ENCODE data around the gene SCD5.

DNA sequence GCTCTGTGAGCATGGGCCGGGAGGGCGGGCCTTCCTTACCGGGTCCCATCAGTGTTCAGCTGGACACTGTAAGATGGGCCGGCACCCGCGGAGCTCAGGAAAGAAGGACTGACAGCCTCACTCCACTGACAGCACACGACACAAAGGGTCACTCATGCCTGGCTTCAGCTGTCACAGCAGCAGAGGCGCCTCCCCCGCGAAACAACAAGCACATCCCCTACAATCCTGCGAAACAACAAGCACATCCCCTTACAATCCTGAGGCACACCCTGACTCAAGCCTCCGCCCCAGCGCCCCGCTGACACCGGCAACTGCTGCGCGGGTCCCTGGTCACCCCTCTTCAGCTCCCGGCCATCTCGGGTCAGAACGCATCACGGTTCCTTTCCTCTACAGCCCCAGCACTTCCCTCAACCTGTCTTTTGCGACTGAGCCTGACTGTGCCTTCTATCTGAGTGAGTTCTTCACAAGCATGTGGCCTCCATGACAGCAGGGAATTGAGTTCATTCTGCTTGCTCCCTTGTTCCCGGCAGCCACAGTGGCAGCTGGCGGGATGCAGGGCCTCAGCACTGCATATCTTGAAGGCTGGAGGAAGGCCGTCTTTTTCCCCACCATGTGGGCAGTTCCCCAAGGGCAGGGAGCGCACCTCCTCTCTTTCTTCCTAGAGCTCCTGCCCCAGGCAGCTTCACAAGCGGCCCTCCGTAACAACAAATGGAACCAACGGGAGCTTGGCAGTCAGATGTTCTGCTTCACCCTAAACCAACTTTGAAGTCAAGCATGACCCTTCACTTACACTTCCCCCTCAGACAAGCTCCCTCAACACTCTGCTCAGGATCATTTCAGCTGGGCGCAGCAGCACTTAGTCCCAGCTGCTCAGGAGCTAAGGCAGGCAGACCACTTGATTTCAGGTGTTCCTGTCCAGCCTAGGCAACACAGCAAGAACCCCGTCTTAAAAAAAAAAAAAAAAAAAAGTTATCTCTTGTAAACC, 39.6 kb downstream of the SCD5 start:
- TF ChIP-seq, protein P1, sequence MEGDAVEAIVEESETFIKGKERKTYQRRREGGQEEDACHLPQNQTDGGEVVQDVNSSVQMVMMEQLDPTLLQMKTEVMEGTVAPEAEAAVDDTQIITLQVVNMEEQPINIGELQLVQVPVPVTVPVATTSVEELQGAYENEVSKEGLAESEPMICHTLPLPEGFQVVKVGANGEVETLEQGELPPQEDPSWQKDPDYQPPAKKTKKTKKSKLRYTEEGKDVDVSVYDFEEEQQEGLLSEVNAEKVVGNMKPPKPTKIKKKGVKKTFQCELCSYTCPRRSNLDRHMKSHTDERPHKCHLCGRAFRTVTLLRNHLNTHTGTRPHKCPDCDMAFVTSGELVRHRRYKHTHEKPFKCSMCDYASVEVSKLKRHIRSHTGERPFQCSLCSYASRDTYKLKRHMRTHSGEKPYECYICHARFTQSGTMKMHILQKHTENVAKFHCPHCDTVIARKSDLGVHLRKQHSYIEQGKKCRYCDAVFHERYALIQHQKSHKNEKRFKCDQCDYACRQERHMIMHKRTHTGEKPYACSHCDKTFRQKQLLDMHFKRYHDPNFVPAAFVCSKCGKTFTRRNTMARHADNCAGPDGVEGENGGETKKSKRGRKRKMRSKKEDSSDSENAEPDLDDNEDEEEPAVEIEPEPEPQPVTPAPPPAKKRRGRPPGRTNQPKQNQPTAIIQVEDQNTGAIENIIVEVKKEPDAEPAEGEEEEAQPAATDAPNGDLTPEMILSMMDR (IDR thresholded peaks at IDR 0.05; ENCODE audit: low read length), result no peak
- TF ChIP-seq EZH2 (optimal IDR thresholded peaks at IDR 0.05; ENCODE audit: low read depth, low read length), result no peak
